Measurements from ENCODE around the gene MAML2.

DNA sequence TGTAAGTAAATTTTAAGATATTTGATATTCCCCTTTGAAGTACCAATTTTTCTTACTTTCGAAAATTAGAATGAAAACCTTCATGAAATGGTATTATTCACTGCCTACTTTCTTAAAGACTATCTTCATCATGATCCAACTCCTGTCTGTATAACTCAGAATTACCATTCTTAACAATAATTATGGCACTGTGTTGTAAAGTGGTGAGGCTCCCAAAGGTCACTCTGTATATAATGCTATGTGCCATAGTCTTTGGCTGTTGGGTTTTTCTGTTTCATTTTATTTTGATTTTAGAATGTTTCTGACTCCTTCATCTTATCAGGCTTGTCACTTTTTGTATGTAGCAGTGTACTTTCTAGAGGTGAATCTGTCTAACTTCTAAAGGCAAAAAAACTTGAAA is 52.4 kb downstream of the MAML2 start:
- TF ChIP-seq, protein P1, sequence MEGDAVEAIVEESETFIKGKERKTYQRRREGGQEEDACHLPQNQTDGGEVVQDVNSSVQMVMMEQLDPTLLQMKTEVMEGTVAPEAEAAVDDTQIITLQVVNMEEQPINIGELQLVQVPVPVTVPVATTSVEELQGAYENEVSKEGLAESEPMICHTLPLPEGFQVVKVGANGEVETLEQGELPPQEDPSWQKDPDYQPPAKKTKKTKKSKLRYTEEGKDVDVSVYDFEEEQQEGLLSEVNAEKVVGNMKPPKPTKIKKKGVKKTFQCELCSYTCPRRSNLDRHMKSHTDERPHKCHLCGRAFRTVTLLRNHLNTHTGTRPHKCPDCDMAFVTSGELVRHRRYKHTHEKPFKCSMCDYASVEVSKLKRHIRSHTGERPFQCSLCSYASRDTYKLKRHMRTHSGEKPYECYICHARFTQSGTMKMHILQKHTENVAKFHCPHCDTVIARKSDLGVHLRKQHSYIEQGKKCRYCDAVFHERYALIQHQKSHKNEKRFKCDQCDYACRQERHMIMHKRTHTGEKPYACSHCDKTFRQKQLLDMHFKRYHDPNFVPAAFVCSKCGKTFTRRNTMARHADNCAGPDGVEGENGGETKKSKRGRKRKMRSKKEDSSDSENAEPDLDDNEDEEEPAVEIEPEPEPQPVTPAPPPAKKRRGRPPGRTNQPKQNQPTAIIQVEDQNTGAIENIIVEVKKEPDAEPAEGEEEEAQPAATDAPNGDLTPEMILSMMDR (IDR thresholded peaks at IDR 0.05): no peak
- no peak for TF ChIP-seq ZFX (IDR thresholded peaks at IDR 0.05; ENCODE audit: borderline replicate concordance)

All from 22Rv1 (cell line).